Mesendoderm (in vitro differentiated cells): ENCODE data around the gene FHIP1A.
"Not testable (repeated sequence)": the region's sequence is repeated elsewhere in the genome, so short reads cannot be mapped to it uniquely, and the experiment has no call there.

Experiments
- DNase-seq: peaks from one replicate; pipeline ENCODE4 v3.0.0; 2013
- H2AK5ac ChIP-seq: 2 replicates; pipeline ENCODE4 v1.6.1; 2013; ENCODE audit warnings: low read length, inconsistent platforms
- H2BK120ac ChIP-seq: 2 replicates; pipeline ENCODE4 v1.6.1; 2013; ENCODE audit warnings: low read depth, mild to moderate bottlenecking, low read length, moderate library complexity, mixed read lengths
- H2BK15ac ChIP-seq: replicated peaks from 2 replicates; pipeline ENCODE4 v1.6.1; 2013; ENCODE audit warnings: low read depth, mild to moderate bottlenecking, moderate library complexity
- H2BK5ac ChIP-seq: 2 replicates; pipeline ENCODE4 v1.6.1; 2013; ENCODE audit warnings: low read length, inconsistent platforms
- H3K18ac ChIP-seq: 2 replicates; pipeline ENCODE4 v1.6.1; 2013; ENCODE audit warnings: mild to moderate bottlenecking, low read length, mixed read lengths
- H3K23ac ChIP-seq: one replicate; pipeline ENCODE4 v1.6.1; 2013; ENCODE audit warnings: low read length
- H3K27ac ChIP-seq: 2 replicates; pipeline ENCODE4 v1.5.1; 2013; ENCODE audit warnings: low read depth, mild to moderate bottlenecking, inconsistent platforms, low read length, moderate library complexity
- H3K27me3 ChIP-seq: 2 replicates; pipeline ENCODE4 v1.6.1; 2013; ENCODE audit warnings: low read length, control low read depth, mild to moderate bottlenecking, inconsistent platforms; ENCODE audit not compliant: insufficient read depth, poor library complexity
- H3K36me3 ChIP-seq: 2 replicates; pipeline ENCODE4 v1.6.1; 2013; ENCODE audit warnings: low read length, inconsistent platforms; ENCODE audit not compliant: control insufficient read depth, insufficient read depth
- H3K4ac ChIP-seq: one replicate; pipeline ENCODE4 v1.6.1; 2013; ENCODE audit warnings: low read depth, mild to moderate bottlenecking, low read length, moderate library complexity
- H3K4me1 ChIP-seq: 2 replicates; pipeline ENCODE4 v1.6.1; 2013; ENCODE audit warnings: low read depth, low read length, inconsistent platforms; ENCODE audit not compliant: control insufficient read depth
- H3K4me2 ChIP-seq: 2 replicates; pipeline ENCODE4 v1.6.1; 2013; ENCODE audit warnings: low read length
- H3K4me3 ChIP-seq: 2 replicates; pipeline ENCODE4 v1.5.1; 2013; ENCODE audit warnings: mild to moderate bottlenecking, low read length
- H3K56ac ChIP-seq: one replicate; pipeline ENCODE4 v1.6.1; 2013; ENCODE audit warnings: low read length
- H3K79me1 ChIP-seq: 2 replicates; pipeline ENCODE4 v1.6.1; 2013; ENCODE audit warnings: low read length, inconsistent platforms
- H3K79me2 ChIP-seq: 2 replicates; pipeline ENCODE4 v1.6.1; 2013; ENCODE audit warnings: mild to moderate bottlenecking, low read length; ENCODE audit not compliant: control insufficient read depth, insufficient read depth
- H3K9ac ChIP-seq: 2 replicates; pipeline ENCODE4 v1.6.1; 2013; ENCODE audit warnings: low read length, inconsistent platforms
- H4K5ac ChIP-seq: one replicate; pipeline ENCODE4 v1.6.1; 2013; ENCODE audit warnings: low read length
- H4K8ac ChIP-seq: one replicate; pipeline ENCODE4 v1.6.1; 2013; ENCODE audit warnings: low read depth, mild to moderate bottlenecking, control low read depth, low read length, moderate library complexity
- WGBS: extraction: QIAGEN DNeasy Blood & Tissue Kit; methylation state at CpG from one replicate; pipeline ENCODE4 v1.1.7; 2013; ENCODE audit warnings: low lambda C conversion rate, missing lambda C conversion rate; ENCODE audit not compliant: insufficient coverage; ENCODE audit errors: extremely low coverage; 5-methylcytosine and 5-hydroxymethylcytosine counted together

FHIP1A gene

DNA sequence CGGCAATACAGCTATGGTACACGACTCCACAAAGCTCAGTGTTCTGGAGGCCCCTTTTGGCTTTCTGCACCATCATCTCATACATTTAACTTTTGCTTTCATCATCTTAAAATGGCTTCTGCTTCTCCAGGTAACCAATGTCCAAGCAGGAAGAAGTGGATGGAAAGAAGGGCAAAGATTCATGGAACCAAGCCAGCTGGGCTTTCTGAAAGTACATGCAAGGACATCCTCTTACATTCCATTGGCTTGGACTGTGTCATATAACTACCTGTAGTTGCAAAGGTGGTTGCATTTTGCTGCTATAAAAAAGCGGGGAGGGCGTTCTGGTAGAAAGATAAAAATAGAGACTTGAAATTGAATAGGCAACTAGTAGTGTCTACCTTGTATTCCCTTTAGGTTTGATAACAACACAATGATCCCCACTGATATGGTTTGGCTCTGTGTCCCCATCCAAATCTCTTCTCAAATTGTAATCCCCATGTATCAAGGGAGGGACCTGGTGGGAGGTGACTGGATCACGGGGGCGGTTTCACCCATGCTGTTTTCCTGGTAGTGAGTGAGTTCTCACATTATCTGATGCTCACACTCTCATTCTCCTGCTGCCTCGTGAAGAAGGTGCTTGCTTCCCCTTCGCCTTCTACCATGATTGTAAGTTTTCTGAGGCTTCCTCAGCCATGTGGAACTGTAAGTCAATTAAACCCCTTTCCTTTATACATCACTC, 6.7 kb upstream of the FHIP1A start:
- H2BK120ac ChIP-seq, result no peak overlapping the region
- H3K27ac ChIP-seq, result no peak overlapping the region
- no peaks in the 10 kb centered on the region for H3K4me1 ChIP-seq
- H4K8ac ChIP-seq, result no peak overlapping the region
- H2AK5ac ChIP-seq, result no peak overlapping the region
- no peaks in the 10 kb centered on the region for H3K27me3 ChIP-seq
- H3K9ac ChIP-seq, result no peak overlapping the region
- no peaks in the 10 kb centered on the region for H3K79me1 ChIP-seq
- no peak overlapping the region for H2BK5ac ChIP-seq
- no peak overlapping the region for H3K23ac ChIP-seq
- H3K4ac ChIP-seq, result no peak overlapping the region
- H3K56ac ChIP-seq, result no peak overlapping the region
- H3K18ac ChIP-seq, result no peak overlapping the region
- no peak overlapping the region for H2BK15ac ChIP-seq
- H3K79me2 ChIP-seq, result no peaks in the 10 kb centered on the region
- no peak overlapping the region for H4K5ac ChIP-seq
- no CpG with 5 or more reads among the region's 8 CpGs for WGBS
- DNase-seq, result no peak
- H3K4me2 ChIP-seq, result no peak overlapping the region
- no peaks in the 10 kb centered on the region for H3K36me3 ChIP-seq
- no peak overlapping the region for H3K4me3 ChIP-seq

DNA sequence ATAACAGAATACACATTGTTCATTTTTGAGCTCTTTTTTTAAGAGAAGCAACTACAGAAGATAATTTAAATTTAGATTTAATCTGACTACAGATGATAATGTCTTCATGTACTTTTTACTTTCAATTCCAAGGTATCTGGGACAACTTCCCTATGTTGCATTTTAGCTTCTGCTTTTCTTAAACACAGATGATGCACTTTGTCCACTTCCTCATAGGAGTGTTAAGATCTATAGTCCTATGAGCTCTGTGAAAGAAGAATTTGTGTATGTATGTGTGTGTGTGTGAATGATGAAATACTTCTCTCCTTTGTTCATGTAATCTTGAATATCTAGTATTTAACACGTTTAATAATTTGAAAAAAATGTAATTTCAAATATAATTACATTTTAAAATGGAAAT, 5.3 kb upstream of the FHIP1A start:
- no peak overlapping the region for H3K4me2 ChIP-seq
- H3K27me3 ChIP-seq, result no peaks in the 10 kb centered on the region
- no peak overlapping the region for H3K18ac ChIP-seq
- H3K4me1 ChIP-seq, result no peaks in the 10 kb centered on the region
- no peak overlapping the region for H3K23ac ChIP-seq
- H2BK5ac ChIP-seq, result no peak overlapping the region
- H4K5ac ChIP-seq, result no peak overlapping the region
- no peak for DNase-seq
- H3K4ac ChIP-seq, result no peak overlapping the region
- H2BK15ac ChIP-seq, result no peak overlapping the region
- H3K4me3 ChIP-seq, result no peak overlapping the region
- H3K79me1 ChIP-seq, result no peaks in the 10 kb centered on the region
- H2BK120ac ChIP-seq, result no peak overlapping the region
- no peak overlapping the region for H3K56ac ChIP-seq
- H3K79me2 ChIP-seq, result no peaks in the 10 kb centered on the region
- H2AK5ac ChIP-seq, result no peak overlapping the region
- H3K27ac ChIP-seq, result no peak overlapping the region
- H3K9ac ChIP-seq, result no peak overlapping the region
- WGBS, result no CpG with 5 or more reads among the region's 1 CpG
- H4K8ac ChIP-seq, result no peak overlapping the region
- no peaks in the 10 kb centered on the region for H3K36me3 ChIP-seq

DNA sequence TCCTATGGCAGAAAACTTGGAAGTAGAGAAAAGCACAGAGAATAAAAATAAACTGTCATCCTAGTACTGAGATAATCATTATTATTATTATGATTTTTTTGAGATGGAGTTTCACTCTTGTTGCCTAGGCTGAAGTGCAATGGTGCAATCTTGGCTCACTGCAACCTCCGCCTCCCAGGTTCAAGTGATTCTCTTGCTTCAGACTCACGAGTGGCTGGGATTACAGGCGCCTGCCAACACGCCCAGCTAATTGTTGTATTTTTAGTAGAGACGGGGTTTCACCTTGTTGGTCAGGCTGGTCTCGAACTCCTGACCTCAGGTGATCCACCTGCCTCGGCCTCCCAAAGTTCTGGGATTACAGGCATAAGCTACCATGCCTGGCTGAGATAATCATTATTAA, 4.2 kb upstream of the FHIP1A start:
- H3K27ac ChIP-seq, H4K5ac ChIP-seq, H3K79me1 ChIP-seq, H2BK15ac ChIP-seq, H3K79me2 ChIP-seq, H3K4me3 ChIP-seq, H3K4ac ChIP-seq, H3K18ac ChIP-seq, H3K4me2 ChIP-seq, H3K56ac ChIP-seq, H3K9ac ChIP-seq, H3K23ac ChIP-seq, H2BK120ac ChIP-seq, H4K8ac ChIP-seq, H2BK5ac ChIP-seq, H2AK5ac ChIP-seq, H3K27me3 ChIP-seq, H3K4me1 ChIP-seq, DNase-seq, H3K36me3 ChIP-seq: not testable (repeated sequence)
- no CpG with 5 or more reads among the region's 7 CpGs for whole genome bisulfite sequencing

DNA sequence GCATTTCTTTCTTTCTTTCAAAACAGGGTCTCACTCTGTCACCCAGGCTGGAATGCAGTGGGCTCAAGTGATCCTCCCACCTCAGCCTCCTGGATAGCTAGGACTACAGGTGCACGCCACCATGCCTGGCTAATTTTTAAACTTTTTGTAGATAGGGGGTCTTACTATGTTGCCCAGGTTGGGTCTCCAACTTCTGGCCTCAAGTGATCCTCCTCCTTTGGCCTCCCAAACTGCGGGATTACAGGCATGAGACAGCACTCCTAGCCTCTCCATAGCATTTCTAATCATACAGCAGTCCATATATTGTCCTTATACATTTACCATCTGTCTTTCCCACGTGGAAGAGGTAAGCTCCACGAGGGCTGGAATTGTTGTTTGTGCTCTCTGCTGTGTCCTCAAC, 2.0 kb upstream of the FHIP1A start:
- no peaks in the 10 kb centered on the region for H3K79me1 ChIP-seq
- DNase-seq, result no peak
- H4K5ac ChIP-seq, result no peak overlapping the region
- H3K23ac ChIP-seq, result no peak overlapping the region
- no peak overlapping the region for H2AK5ac ChIP-seq
- no peak overlapping the region for H2BK120ac ChIP-seq
- H3K27me3 ChIP-seq, result no peaks in the 10 kb centered on the region
- H3K4me2 ChIP-seq, result no peak overlapping the region
- no peak overlapping the region for H2BK5ac ChIP-seq
- no peak overlapping the region for H3K4ac ChIP-seq
- no CpG with 5 or more reads among the region's 4 CpGs for WGBS
- no peak overlapping the region for H3K4me3 ChIP-seq
- H4K8ac ChIP-seq, result no peak overlapping the region
- H3K9ac ChIP-seq, result no peak overlapping the region
- H3K27ac ChIP-seq, result no peak overlapping the region
- no peak overlapping the region for H3K18ac ChIP-seq
- no peak overlapping the region for H3K56ac ChIP-seq
- no peak overlapping the region for H2BK15ac ChIP-seq
- no peaks in the 10 kb centered on the region for H3K36me3 ChIP-seq
- H3K79me2 ChIP-seq, result peaks cover 7% of the 10 kb centered on the region
- H3K4me1 ChIP-seq, result no peaks in the 10 kb centered on the region

DNA sequence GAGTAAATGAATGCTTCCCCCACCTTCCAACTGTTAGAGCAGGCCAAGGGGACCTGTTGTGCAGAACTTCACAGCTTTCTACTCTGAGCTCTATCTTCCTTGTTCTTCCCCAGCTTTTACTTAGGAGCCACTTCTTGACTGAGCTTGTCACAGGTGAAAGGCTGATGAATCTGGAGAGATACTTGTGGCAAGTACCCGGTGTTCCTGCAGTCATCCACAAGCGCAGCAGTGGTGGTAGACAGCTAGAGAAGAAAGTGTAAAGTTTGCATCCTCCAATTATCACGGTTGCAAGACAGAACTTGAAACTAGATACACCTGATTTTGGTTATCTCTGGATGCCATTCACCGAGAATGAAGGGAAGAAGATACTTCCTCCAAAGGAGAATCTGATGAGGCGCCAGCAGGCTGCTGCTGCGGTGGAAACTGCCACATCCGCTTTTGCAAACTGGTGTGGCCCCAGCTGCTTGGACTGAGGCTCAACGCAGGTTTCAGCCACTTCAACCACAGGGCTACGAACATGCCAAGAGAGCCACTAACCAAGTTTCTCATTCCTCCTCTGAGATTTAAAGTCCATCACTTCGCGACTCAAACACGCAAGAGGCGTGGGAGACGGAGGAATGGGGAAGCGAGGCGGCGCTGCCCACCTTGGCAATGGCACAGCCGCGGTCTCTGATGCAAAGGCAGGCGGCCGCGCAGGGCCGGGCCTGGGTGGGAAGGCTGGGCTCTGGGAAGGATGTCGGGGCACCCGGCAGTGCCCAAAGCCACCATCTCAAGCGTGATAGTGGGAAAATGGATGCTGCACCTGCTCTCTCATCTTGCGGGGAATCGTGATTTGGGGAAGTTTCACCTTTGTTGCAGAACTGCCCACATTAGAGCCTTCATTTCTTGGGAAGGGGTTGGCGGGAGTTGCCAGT, 1.3 kb upstream of the FHIP1A start:
- no peak overlapping the region for H3K4ac ChIP-seq
- peak overlapping the region; percentile 88 for H3K9ac ChIP-seq
- H2BK120ac ChIP-seq, result no peak overlapping the region
- WGBS, result no CpG with 5 or more reads among the region's 29 CpGs
- H3K4me2 ChIP-seq, result peak overlapping the region; percentile 95
- no peak overlapping the region for H3K23ac ChIP-seq
- H2BK15ac ChIP-seq, result no peak overlapping the region
- H3K56ac ChIP-seq, result peak overlapping the region; percentile 97
- no peaks in the 10 kb centered on the region for H3K27me3 ChIP-seq
- H3K79me2 ChIP-seq, result peaks cover 7% of the 10 kb centered on the region
- peak; percentile 49 for DNase-seq
- H4K5ac ChIP-seq, result no peak overlapping the region
- no peak overlapping the region for H4K8ac ChIP-seq
- H3K36me3 ChIP-seq, result no peaks in the 10 kb centered on the region
- no peaks in the 10 kb centered on the region for H3K79me1 ChIP-seq
- H3K18ac ChIP-seq, result no peak overlapping the region
- no peak overlapping the region for H2BK5ac ChIP-seq
- H3K4me1 ChIP-seq, result no peaks in the 10 kb centered on the region
- H3K27ac ChIP-seq, result peak overlapping the region; percentile 18
- no peak overlapping the region for H2AK5ac ChIP-seq
- peak overlapping the region; percentile 90 for H3K4me3 ChIP-seq
